GM23338 (cell line): ENCODE measurements around the gene SYT7. TPM values are rescaled to one million over a fixed set of nuclear protein-coding genes. Genes with fewer than 3 reads are reported as not detected.

Source experiments
- ATAC-seq: fragments of 200-7000 bp; cut with Tn5 transposase; 3 replicates; pipeline ENCODE4 v1.9.1; 2020
- DNase-seq: peaks from one replicate; pipeline ENCODE4 v3.0.0-alpha.2; 2015; ENCODE audit warnings: low spot score
- H2AFZ ChIP-seq: fragments of 200-600 bp; sonication (generic); 2 replicates; pipeline ENCODE4 v1.8.0; 2016; ENCODE audit warnings: antibody characterized with exemption, mild to moderate bottlenecking, moderate library complexity
- H3F3A ChIP-seq: fragments of 200-600 bp; sonication (generic); replicated peaks from 2 replicates; pipeline ENCODE4 v1.8.0; 2017; ENCODE audit warnings: antibody characterized with exemption, mixed run types, low read depth
- H3K27ac ChIP-seq: fragments of 200-600 bp; sonication (generic); 2 replicates; pipeline ENCODE4 v1.6.1; 2016; ENCODE audit warnings: low read depth
- H3K27me3 ChIP-seq: fragments of 200-600 bp; sonication (generic); 2 replicates; pipeline ENCODE4 v1.8.0; 2016; ENCODE audit warnings: mild to moderate bottlenecking, mixed run types, moderate library complexity; ENCODE audit not compliant: insufficient read depth
- H3K36me3 ChIP-seq: fragments of 200-600 bp; sonication (generic); 2 replicates; pipeline ENCODE4 v1.8.0; 2016; ENCODE audit warnings: mild to moderate bottlenecking; ENCODE audit not compliant: insufficient read depth
- H3K4me1 ChIP-seq: fragments of 200-600 bp; sonication (generic); 2 replicates; pipeline ENCODE4 v1.8.0; 2016; ENCODE audit warnings: mild to moderate bottlenecking, moderate library complexity; ENCODE audit not compliant: insufficient read depth
- H3K4me2 ChIP-seq: fragments of 200-600 bp; sonication (generic); 2 replicates; pipeline ENCODE4 v1.7.1; 2017; ENCODE audit warnings: mixed run types
- H3K4me3 ChIP-seq: fragments of 200-600 bp; sonication (generic); 2 replicates; pipeline ENCODE4 v1.6.1; 2016; ENCODE audit warnings: mixed run types
- H3K79me2 ChIP-seq: fragments of 200-600 bp; sonication (generic); replicated peaks from 2 replicates; pipeline ENCODE4 v1.8.0; 2017; ENCODE audit warnings: mild to moderate bottlenecking; ENCODE audit not compliant: insufficient read depth
- H3K9me2 ChIP-seq: fragments of 200-600 bp; sonication (generic); 2 replicates; pipeline ENCODE4 v1.8.0; 2017; ENCODE audit not compliant: insufficient read depth
- H4K20me1 ChIP-seq: fragments of 200-600 bp; sonication (generic); replicated peaks from 2 replicates; pipeline ENCODE4 v1.8.0; 2017; ENCODE audit warnings: mild to moderate bottlenecking; ENCODE audit not compliant: insufficient read depth
- H3K27ac Mint-ChIP-seq: 2 replicates; pipeline ENCODE4 v1.8.0; 2020; ENCODE audit warnings: inconsistent platforms, mild to moderate bottlenecking, moderate library complexity, mixed read lengths
- H3K27me3 Mint-ChIP-seq: 3 replicates; pipeline ENCODE4 v1.8.0; 2022; ENCODE audit warnings: low read depth, mild to moderate bottlenecking, moderate library complexity, mixed read lengths, inconsistent platforms; ENCODE audit not compliant: insufficient read depth, poor library complexity
- H3K36me3 Mint-ChIP-seq: 3 replicates; pipeline ENCODE4 v1.8.0; 2021; ENCODE audit warnings: low read depth, mild to moderate bottlenecking, inconsistent platforms, moderate library complexity, mixed read lengths
- H3K4me1 Mint-ChIP-seq: 3 replicates; pipeline ENCODE4 v1.8.0; 2020; ENCODE audit warnings: mild to moderate bottlenecking, inconsistent platforms, mixed read lengths
- H3K4me3 Mint-ChIP-seq: 3 replicates; pipeline ENCODE4 v1.8.0; 2021; ENCODE audit warnings: moderate library complexity, mild to moderate bottlenecking, inconsistent platforms, mixed read lengths
- H3K9me3 Mint-ChIP-seq: 3 replicates; pipeline ENCODE4 v1.8.0; 2020; ENCODE audit warnings: moderate library complexity, mild to moderate bottlenecking, inconsistent platforms, mixed read lengths
- CREB1 ChIP-seq: fragments of 250-450 bp; sonication (Bioruptor Pico); IDR thresholded peaks from 2 replicates; pipeline ENCODE4 v1.5.0; 2020; ENCODE audit warnings: low read depth, mild to moderate bottlenecking, moderate library complexity
- EZH2 ChIP-seq: fragments of 200-600 bp; sonication (generic); IDR thresholded peaks from one replicate; pipeline ENCODE4 v1.8.0; 2017; ENCODE audit warnings: antibody characterized with exemption, mild to moderate bottlenecking, low read depth; ENCODE audit not compliant: unreplicated experiment
- EZH2phosphoT487 ChIP-seq: fragments of 200-600 bp; sonication (generic); IDR thresholded peaks from one replicate; pipeline ENCODE4 v1.8.1; 2018; ENCODE audit warnings: antibody characterized with exemption; ENCODE audit not compliant: unreplicated experiment
- JUNB ChIP-seq: IDR thresholded peaks from one replicate; pipeline ENCODE4 v1.6.1; 2016; ENCODE audit warnings: antibody characterized with exemption; ENCODE audit not compliant: unreplicated experiment
- NANOG ChIP-seq: IDR thresholded peaks from 2 replicates; pipeline ENCODE4 v1.6.1; 2016; ENCODE audit warnings: antibody characterized with exemption, borderline replicate concordance
- STAT1 ChIP-seq: IDR thresholded peaks from one replicate; pipeline ENCODE4 v1.6.1; 2016; ENCODE audit warnings: antibody characterized with exemption; ENCODE audit not compliant: unreplicated experiment
- ZNF331 ChIP-seq: fragments of 250-450 bp; sonication (Bioruptor Pico); IDR thresholded peaks from 2 replicates; pipeline ENCODE4 v1.5.0; 2020; ENCODE audit warnings: low read depth, mild to moderate bottlenecking, moderate library complexity
- polyA plus RNA-seq: library from polyadenylated mRNA; unstranded; fragments of >200 nt; fragmentation: Nextera tagmentation; extraction: Ambion mirVana; gene quantifications from 2 replicates; pipeline ENCODE4 v1.2.1, GENCODE V29; 2016
- total RNA-seq: library from RNA; depleted of rRNA; stranded (reverse); fragments of >200 nt; shearing (Covaris generic); gene quantifications from 2 replicates; pipeline ENCODE4 v1.2.3, GENCODE V29; 2014
- TF ChIP-seq, protein P1 (sequence below): IDR thresholded peaks from one replicate; pipeline ENCODE4 v1.6.1; 2018; ENCODE audit warnings: antibody characterized with exemption; ENCODE audit not compliant: unreplicated experiment
- TF ChIP-seq, protein P2 (sequence below), 2 experiments: fragments of 200-600 bp in 1 of 2; sonication (generic) in 1 of 2; conservative IDR thresholded peaks; 2 replicates each; pipeline versions ENCODE4 v1.5.1 to v1.6.1; 2016 to 2017; ENCODE audit warnings: antibody characterized with exemption in 2 of 2, low read depth in 2 of 2, mild to moderate bottlenecking in 2 of 2, moderate library complexity in 1 of 2
- TF ChIP-seq, protein P3 (sequence below): fragments of 250-450 bp; sonication (Bioruptor Pico); IDR thresholded peaks from 2 replicates; pipeline ENCODE4 v1.5.0; 2020; ENCODE audit warnings: mild to moderate bottlenecking, moderate library complexity

Gene SYT7
- total and polyA plus RNA-seq, 2 experiments from 2014 or later: 1.6 to 10.3 TPM

GRCh38 chr11:61503135-61503770 lies 77.6 kb downstream of the SYT7 start:
- no peaks in the 10 kb centered on the region for H3K9me2 ChIP-seq
- H3K4me1 Mint-ChIP-seq: peaks cover 63% of the 10 kb centered on the region
- H3F3A ChIP-seq: 0 out of 2 replicates have a peak, but pooled peaks cover 2% of the 10 kb centered on the region
- peaks cover 40% of the 10 kb centered on the region for H3K27me3 ChIP-seq
- no peak overlapping the region for H3K4me3 ChIP-seq
- H3K27ac ChIP-seq: no peak overlapping the region
- no peaks in the 10 kb centered on the region for H3K9me3 Mint-ChIP-seq
- no peak overlapping the region for H3K27ac Mint-ChIP-seq
- no peaks in the 10 kb centered on the region for H4K20me1 ChIP-seq
- H3K36me3 ChIP-seq: no peaks in the 10 kb centered on the region; the same call in 1 of the 2 replicates
- peaks cover 31% of the 10 kb centered on the region for H3K27me3 Mint-ChIP-seq
- ATAC-seq (no peak), DNase-seq (no peak)
- no peaks in the 10 kb centered on the region for H3K36me3 Mint-ChIP-seq
- no peak for TF ChIP-seq JUNB
- H3K79me2 ChIP-seq: no peaks in the 10 kb centered on the region
- no peak overlapping the region for H2AFZ ChIP-seq
- no peak overlapping the region for H3K4me3 Mint-ChIP-seq
- peaks cover 41% of the 10 kb centered on the region for H3K4me1 ChIP-seq
- H3K4me2 ChIP-seq: no peak overlapping the region

- Mint-ChIP-seq H3K36me3 (no peaks in the 10 kb centered on the region), H3K4me1 (peaks cover 57% of the 10 kb centered on the region), H3K9me3 (no peaks in the 10 kb centered on the region), H3K27me3 (peaks cover 24% of the 10 kb centered on the region), H3K27ac (0 out of 2 replicates have a peak overlapping the region, but pooled peaks have one; percentile 37), H3K4me3 (no peak overlapping the region)
- Histone ChIP-seq H3K27me3 (peaks cover 33% of the 10 kb centered on the region), H3F3A (0 out of 2 replicates have a peak, but pooled peaks cover 2% of the 10 kb centered on the region), H3K4me3 (no peak overlapping the region), H3K79me2 (no peaks in the 10 kb centered on the region), H3K4me2 (no peak overlapping the region), H3K36me3 (no peaks in the 10 kb centered on the region; the same call in 1 of the 2 replicates), H3K4me1 (peaks cover 38% of the 10 kb centered on the region), H3K27ac (no peak overlapping the region), H2AFZ (no peak overlapping the region), H3K9me2 (no peaks in the 10 kb centered on the region), H4K20me1 (no peaks in the 10 kb centered on the region)
- ATAC-seq: no peak
- DNase-seq: no peak
- TF ChIP-seq ZNF331 (CRISPR knock-in tag) (no peak), CREB1 (no peak), STAT1 (no peak), EZH2phosphoT487 (no peak), JUNB (no peak), EZH2 (no peak), NANOG (no peak)
- TF ChIP-seq, protein P1, sequence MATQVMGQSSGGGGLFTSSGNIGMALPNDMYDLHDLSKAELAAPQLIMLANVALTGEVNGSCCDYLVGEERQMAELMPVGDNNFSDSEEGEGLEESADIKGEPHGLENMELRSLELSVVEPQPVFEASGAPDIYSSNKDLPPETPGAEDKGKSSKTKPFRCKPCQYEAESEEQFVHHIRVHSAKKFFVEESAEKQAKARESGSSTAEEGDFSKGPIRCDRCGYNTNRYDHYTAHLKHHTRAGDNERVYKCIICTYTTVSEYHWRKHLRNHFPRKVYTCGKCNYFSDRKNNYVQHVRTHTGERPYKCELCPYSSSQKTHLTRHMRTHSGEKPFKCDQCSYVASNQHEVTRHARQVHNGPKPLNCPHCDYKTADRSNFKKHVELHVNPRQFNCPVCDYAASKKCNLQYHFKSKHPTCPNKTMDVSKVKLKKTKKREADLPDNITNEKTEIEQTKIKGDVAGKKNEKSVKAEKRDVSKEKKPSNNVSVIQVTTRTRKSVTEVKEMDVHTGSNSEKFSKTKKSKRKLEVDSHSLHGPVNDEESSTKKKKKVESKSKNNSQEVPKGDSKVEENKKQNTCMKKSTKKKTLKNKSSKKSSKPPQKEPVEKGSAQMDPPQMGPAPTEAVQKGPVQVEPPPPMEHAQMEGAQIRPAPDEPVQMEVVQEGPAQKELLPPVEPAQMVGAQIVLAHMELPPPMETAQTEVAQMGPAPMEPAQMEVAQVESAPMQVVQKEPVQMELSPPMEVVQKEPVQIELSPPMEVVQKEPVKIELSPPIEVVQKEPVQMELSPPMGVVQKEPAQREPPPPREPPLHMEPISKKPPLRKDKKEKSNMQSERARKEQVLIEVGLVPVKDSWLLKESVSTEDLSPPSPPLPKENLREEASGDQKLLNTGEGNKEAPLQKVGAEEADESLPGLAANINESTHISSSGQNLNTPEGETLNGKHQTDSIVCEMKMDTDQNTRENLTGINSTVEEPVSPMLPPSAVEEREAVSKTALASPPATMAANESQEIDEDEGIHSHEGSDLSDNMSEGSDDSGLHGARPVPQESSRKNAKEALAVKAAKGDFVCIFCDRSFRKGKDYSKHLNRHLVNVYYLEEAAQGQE: no peak
- TF ChIP-seq, protein P2, sequence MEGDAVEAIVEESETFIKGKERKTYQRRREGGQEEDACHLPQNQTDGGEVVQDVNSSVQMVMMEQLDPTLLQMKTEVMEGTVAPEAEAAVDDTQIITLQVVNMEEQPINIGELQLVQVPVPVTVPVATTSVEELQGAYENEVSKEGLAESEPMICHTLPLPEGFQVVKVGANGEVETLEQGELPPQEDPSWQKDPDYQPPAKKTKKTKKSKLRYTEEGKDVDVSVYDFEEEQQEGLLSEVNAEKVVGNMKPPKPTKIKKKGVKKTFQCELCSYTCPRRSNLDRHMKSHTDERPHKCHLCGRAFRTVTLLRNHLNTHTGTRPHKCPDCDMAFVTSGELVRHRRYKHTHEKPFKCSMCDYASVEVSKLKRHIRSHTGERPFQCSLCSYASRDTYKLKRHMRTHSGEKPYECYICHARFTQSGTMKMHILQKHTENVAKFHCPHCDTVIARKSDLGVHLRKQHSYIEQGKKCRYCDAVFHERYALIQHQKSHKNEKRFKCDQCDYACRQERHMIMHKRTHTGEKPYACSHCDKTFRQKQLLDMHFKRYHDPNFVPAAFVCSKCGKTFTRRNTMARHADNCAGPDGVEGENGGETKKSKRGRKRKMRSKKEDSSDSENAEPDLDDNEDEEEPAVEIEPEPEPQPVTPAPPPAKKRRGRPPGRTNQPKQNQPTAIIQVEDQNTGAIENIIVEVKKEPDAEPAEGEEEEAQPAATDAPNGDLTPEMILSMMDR (conservative IDR thresholded peaks at IDR 0.05; ENCODE audit: low read depth in 2 of 2): no peak
- TF ChIP-seq, protein P3, sequence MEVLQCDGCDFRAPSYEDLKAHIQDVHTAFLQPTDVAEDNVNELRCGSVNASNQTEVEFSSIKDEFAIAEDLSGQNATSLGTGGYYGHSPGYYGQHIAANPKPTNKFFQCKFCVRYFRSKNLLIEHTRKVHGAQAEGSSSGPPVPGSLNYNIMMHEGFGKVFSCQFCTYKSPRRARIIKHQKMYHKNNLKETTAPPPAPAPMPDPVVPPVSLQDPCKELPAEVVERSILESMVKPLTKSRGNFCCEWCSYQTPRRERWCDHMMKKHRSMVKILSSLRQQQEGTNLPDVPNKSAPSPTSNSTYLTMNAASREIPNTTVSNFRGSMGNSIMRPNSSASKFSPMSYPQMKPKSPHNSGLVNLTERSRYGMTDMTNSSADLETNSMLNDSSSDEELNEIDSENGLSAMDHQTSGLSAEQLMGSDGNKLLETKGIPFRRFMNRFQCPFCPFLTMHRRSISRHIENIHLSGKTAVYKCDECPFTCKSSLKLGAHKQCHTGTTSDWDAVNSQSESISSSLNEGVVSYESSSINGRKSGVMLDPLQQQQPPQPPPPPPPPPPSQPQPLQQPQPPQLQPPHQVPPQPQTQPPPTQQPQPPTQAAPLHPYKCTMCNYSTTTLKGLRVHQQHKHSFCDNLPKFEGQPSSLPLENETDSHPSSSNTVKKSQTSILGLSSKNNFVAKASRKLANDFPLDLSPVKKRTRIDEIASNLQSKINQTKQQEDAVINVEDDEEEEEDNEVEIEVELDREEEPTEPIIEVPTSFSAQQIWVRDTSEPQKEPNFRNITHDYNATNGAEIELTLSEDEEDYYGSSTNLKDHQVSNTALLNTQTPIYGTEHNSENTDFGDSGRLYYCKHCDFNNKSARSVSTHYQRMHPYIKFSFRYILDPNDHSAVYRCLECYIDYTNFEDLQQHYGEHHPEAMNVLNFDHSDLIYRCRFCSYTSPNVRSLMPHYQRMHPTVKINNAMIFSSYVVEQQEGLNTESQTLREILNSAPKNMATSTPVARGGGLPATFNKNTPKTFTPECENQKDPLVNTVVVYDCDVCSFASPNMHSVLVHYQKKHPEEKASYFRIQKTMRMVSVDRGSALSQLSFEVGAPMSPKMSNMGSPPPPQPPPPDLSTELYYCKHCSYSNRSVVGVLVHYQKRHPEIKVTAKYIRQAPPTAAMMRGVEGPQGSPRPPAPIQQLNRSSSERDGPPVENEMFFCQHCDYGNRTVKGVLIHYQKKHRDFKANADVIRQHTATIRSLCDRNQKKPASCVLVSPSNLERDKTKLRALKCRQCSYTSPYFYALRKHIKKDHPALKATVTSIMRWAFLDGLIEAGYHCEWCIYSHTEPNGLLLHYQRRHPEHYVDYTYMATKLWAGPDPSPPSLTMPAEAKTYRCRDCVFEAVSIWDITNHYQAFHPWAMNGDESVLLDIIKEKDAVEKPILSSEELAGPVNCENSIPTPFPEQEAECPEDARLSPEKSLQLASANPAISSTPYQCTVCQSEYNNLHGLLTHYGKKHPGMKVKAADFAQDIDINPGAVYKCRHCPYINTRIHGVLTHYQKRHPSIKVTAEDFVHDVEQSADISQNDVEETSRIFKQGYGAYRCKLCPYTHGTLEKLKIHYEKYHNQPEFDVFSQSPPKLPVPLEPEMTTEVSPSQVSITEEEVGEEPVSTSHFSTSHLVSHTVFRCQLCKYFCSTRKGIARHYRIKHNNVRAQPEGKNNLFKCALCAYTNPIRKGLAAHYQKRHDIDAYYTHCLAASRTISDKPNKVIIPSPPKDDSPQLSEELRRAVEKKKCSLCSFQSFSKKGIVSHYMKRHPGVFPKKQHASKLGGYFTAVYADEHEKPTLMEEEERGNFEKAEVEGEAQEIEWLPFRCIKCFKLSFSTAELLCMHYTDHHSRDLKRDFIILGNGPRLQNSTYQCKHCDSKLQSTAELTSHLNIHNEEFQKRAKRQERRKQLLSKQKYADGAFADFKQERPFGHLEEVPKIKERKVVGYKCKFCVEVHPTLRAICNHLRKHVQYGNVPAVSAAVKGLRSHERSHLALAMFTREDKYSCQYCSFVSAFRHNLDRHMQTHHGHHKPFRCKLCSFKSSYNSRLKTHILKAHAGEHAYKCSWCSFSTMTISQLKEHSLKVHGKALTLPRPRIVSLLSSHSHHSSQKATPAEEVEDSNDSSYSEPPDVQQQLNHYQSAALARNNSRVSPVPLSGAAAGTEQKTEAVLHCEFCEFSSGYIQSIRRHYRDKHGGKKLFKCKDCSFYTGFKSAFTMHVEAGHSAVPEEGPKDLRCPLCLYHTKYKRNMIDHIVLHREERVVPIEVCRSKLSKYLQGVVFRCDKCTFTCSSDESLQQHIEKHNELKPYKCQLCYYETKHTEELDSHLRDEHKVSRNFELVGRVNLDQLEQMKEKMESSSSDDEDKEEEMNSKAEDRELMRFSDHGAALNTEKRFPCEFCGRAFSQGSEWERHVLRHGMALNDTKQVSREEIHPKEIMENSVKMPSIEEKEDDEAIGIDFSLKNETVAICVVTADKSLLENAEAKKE (CRISPR knock-in tag): no peak
These were observed 78.4 kb downstream of the SYT7 start for GRCh38 chr11:61502522-61502921.
